ENCODE measurements around the gene RTRAF. TPM values are rescaled to one million over a fixed set of nuclear protein-coding genes. Genes with fewer than 3 reads are reported as not detected.

The RTRAF gene
- total RNA-seq, 1 experiment from 2014 or later: 350 TPM

DNA sequence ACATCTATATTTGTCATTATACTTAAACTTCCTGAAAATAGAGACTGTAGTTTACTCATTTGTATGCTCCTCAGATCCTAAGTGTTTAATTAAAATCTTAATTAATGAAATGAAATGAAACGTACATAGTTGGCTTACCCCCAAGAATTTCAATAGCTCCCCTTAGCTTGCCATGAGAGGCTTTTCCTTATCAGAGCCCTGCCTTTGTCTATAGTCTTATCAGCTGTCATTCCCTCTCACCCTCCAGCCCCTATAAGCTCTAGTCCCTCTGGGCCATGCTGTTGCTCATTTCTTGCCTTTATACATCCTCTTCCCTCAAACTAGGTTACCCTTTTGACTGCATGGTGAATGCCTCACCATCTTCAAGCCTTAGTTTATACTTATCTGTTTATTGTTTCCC is 1.1 kb upstream of the RTRAF start:
- Histone ChIP-seq H2BK5ac (ENCODE audit: insufficient read length, low read length) (no peak overlapping the region), H2BK120ac (ENCODE audit: low read depth, low read length, poor library complexity, severe bottlenecking) (no peak overlapping the region), H3K79me2 (ENCODE audit: insufficient read depth, low read length) (peaks cover 8% of the 10 kb centered on the region; the same call in 1 of the 2 replicates), H3K27me3 (ENCODE audit: insufficient read depth, low read length) (no peaks in the 10 kb centered on the region), H2BK20ac (ENCODE audit: low read depth, low read length, poor library complexity, severe bottlenecking) (no peak overlapping the region), H3K4me2 (ENCODE audit: insufficient read depth, insufficient read length, low read length) (no peak overlapping the region), H3K27ac (ENCODE audit: insufficient read length, low read depth, low read length) (no peak overlapping the region), H3K23me2 (ENCODE audit: insufficient read length, low read depth, low read length, poor library complexity, severe bottlenecking) (peaks cover 5% of the 10 kb centered on the region), H3K79me1 (ENCODE audit: insufficient read depth, low read depth, low read length, poor library complexity, severe bottlenecking) (no peaks in the 10 kb centered on the region), H3K23ac (ENCODE audit: insufficient read length, low read depth, low read length) (no peak overlapping the region), H3K9ac (ENCODE audit: extremely low read depth, insufficient read length, low read length) (no peak overlapping the region), H3K4me1 (ENCODE audit: insufficient read depth, low read length) (no peaks in the 10 kb centered on the region), H3K9me3 (ENCODE audit: control insufficient read depth, low read depth, low read length) (no peaks in the 10 kb centered on the region), H2BK12ac (ENCODE audit: insufficient read length, low read depth, low read length) (no peak overlapping the region), H3K18ac (ENCODE audit: insufficient read length, low read depth, low read length) (no peak overlapping the region), H4K8ac (replicated peaks; ENCODE audit: insufficient read length, low read depth, low read length) (no peak overlapping the region), H2AK5ac (ENCODE audit: insufficient read length, low read length) (no peak overlapping the region), H4K20me1 (ENCODE audit: control insufficient read depth, insufficient read depth, insufficient read length) (no peaks in the 10 kb centered on the region), H3T11ph (ENCODE audit: low read length) (no peak overlapping the region), H2AFZ (ENCODE audit: low read length) (no peak overlapping the region), H3K4ac (ENCODE audit: low read depth, low read length) (no peak overlapping the region), H3K56ac (ENCODE audit: insufficient read length, low read depth, low read length) (no peak overlapping the region), H3K14ac (ENCODE audit: insufficient read depth, low read length) (no peak overlapping the region), H4K5ac (ENCODE audit: insufficient read length, low read depth, low read length) (no peak overlapping the region), H4K91ac (ENCODE audit: insufficient read length, low read depth, low read length) (no peak overlapping the region), H2BK15ac (ENCODE audit: low read depth, low read length) (no peak overlapping the region)
- H3K27ac Mint-ChIP-seq: no peak overlapping the region
- H3K4me3 Mint-ChIP-seq: peak overlapping the region in 1 of 2 experiments; percentile 87; a peak in 2 of 5 replicates
- peaks cover 11 to 21% (median 16%) of the 10 kb centered on the region in 3 experiments; a peak in 6 of 7 replicates for H3K36me3 Mint-ChIP-seq (ENCODE audit: insufficient read depth in 1 of 3, low read depth in 3 of 3)
- DNase-seq: no peak
- WGBS (ENCODE audit: extremely low coverage, insufficient read length, low lambda C conversion rate): no CpG with 5 or more reads among the region's 1 CpG
- peaks cover 6% of the 10 kb centered on the region; the same call in 1 of the 2 replicates for H3K27me3 Mint-ChIP-seq (ENCODE audit: low read depth)
- peaks cover 5 to 11% of the 10 kb centered on the region in 2 experiments for H3K4me1 Mint-ChIP-seq
- no peaks in the 10 kb centered on the region for H3K9me3 Mint-ChIP-seq
- TF ChIP-seq, protein P1, sequence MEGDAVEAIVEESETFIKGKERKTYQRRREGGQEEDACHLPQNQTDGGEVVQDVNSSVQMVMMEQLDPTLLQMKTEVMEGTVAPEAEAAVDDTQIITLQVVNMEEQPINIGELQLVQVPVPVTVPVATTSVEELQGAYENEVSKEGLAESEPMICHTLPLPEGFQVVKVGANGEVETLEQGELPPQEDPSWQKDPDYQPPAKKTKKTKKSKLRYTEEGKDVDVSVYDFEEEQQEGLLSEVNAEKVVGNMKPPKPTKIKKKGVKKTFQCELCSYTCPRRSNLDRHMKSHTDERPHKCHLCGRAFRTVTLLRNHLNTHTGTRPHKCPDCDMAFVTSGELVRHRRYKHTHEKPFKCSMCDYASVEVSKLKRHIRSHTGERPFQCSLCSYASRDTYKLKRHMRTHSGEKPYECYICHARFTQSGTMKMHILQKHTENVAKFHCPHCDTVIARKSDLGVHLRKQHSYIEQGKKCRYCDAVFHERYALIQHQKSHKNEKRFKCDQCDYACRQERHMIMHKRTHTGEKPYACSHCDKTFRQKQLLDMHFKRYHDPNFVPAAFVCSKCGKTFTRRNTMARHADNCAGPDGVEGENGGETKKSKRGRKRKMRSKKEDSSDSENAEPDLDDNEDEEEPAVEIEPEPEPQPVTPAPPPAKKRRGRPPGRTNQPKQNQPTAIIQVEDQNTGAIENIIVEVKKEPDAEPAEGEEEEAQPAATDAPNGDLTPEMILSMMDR (conservative IDR thresholded peaks at IDR 0.05): no peak
